Measurements from ENCODE around the gene PHIP. TPM values are rescaled to one million over a fixed set of nuclear protein-coding genes. Genes with fewer than 3 reads are reported as not detected.

PHIP gene
- total RNA-seq, 1 experiment from 2014 or later, result 22.6 TPM

DNA sequence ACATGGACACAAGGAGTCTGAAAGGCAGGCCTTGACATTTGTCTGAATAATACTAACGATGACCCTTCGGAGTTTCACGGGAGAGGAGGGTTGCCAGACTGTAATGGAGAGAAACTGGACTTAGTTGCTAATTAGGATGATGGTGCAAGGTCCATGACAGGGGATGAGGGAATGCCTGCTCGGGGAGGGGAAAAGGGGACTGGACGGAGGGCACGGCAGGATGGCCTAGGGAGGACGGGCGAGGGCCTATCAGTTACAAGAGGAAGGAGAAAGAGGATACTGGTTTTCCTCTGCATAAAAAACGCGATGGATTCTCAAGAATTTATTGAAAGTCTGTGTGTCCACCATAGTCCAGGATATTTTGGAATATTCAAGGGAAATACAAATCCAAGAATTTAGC, 168.0 kb downstream of the PHIP start:
- no peaks in the 10 kb centered on the region for H3K27me3 ChIP-seq (ENCODE audit: insufficient read depth, low read length)
- no peak overlapping the region for H3K27ac ChIP-seq (ENCODE audit: low read depth, low read length)
- DNase-seq (ENCODE audit: low read depth, low spot score) (no peak), ATAC-seq (no peak)
- CTCF ChIA-PET, result no interaction called here
- no peaks in the 10 kb centered on the region for H3K9me3 ChIP-seq (ENCODE audit: control insufficient read depth in 1 of 2, insufficient read depth in 1 of 2, low read depth in 1 of 2, low read length in 2 of 2)
- TF ChIP-seq ZNF274 (IDR thresholded peaks at IDR 0.05; ENCODE audit: low read depth, low read length) (no peak), JUND (IDR thresholded peaks at IDR 0.05) (no peak)
- TF ChIP-seq, protein P1, sequence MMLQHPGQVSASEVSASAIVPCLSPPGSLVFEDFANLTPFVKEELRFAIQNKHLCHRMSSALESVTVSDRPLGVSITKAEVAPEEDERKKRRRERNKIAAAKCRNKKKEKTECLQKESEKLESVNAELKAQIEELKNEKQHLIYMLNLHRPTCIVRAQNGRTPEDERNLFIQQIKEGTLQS (IDR thresholded peaks at IDR 0.05), result no peak
- no peak overlapping the region for H3K4me3 ChIP-seq (replicated peaks in 1 of 2; ENCODE audit: low read depth in 1 of 2, low read length in 2 of 2)
- RAD21 ChIA-PET (ENCODE audit: low non-redundant PET in 1 of 2, low total read pairs in 2 of 2, uncharacterized antibody in 2 of 2, unreplicated experiment in 2 of 2), result no interaction called here
- H3K36me3 ChIP-seq (ENCODE audit: control insufficient read depth in 1 of 2, insufficient read depth in 2 of 2, low read length in 2 of 2), result no peaks in the 10 kb centered on the region
- H3K4me2 ChIP-seq (ENCODE audit: low read length), result no peak overlapping the region
- H2AFZ ChIP-seq (ENCODE audit: low read depth, low read length, poor library complexity, severe bottlenecking), result no peak overlapping the region
- intact Hi-C loops (cut with micrococcal nuclease), result no loop called here
- no peaks in the 10 kb centered on the region for H4K20me1 ChIP-seq (ENCODE audit: insufficient read depth)
- H3K79me2 ChIP-seq (ENCODE audit: insufficient read depth, low read length), result no peaks in the 10 kb centered on the region
- BruUV-seq (replicated peaks), result no TSS peak
- POLR2A ChIA-PET, result no interaction called here
- no peaks in the 10 kb centered on the region for H3K4me1 ChIP-seq (ENCODE audit: control insufficient read depth in 1 of 2, insufficient read depth in 2 of 2, low read length in 2 of 2)
- H3K9me2 ChIP-seq (ENCODE audit: insufficient read depth), result no peaks in the 10 kb centered on the region
- H3K9ac ChIP-seq (ENCODE audit: low read length), result no peak overlapping the region

DNA sequence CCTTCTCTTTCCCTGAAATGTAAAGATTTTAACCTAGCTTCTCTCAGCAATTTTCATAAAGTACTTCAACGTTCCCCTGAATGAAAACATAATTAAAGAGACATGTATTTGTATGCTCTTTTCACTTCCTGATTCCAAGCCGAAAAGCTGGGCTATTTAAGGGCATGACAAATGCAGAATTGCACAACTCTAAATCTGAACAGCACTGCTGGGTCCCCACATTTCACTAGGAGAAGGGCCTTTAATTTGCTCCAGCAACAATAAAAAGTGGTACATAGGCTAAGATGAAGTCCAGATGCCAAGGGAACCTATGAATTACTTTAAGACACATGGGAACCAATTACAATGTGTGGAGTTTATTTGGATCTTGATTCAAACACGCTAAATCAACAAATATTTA, 168.7 kb downstream of the PHIP start:
- Histone ChIP-seq H3K79me2 (ENCODE audit: insufficient read depth, low read length) (no peaks in the 10 kb centered on the region), H3K4me3 (replicated peaks in 1 of 2; ENCODE audit: low read depth in 1 of 2, low read length in 2 of 2) (no peak overlapping the region), H3K36me3 (ENCODE audit: control insufficient read depth in 1 of 2, insufficient read depth in 2 of 2, low read length in 2 of 2) (no peaks in the 10 kb centered on the region), H3K9me2 (ENCODE audit: insufficient read depth) (no peaks in the 10 kb centered on the region), H3K9ac (ENCODE audit: low read length) (no peak overlapping the region), H4K20me1 (ENCODE audit: insufficient read depth) (no peaks in the 10 kb centered on the region), H3K9me3 (ENCODE audit: control insufficient read depth in 1 of 2, insufficient read depth in 1 of 2, low read depth in 1 of 2, low read length in 2 of 2) (no peaks in the 10 kb centered on the region), H3K4me1 (ENCODE audit: control insufficient read depth in 1 of 2, insufficient read depth in 2 of 2, low read length in 2 of 2) (no peaks in the 10 kb centered on the region), H3K4me2 (ENCODE audit: low read length) (no peak overlapping the region), H3K27me3 (ENCODE audit: insufficient read depth, low read length) (no peaks in the 10 kb centered on the region), H3K27ac (ENCODE audit: low read depth, low read length) (no peak overlapping the region), H2AFZ (ENCODE audit: low read depth, low read length, poor library complexity, severe bottlenecking) (no peak overlapping the region)
- no peak for DNase-seq (ENCODE audit: low read depth, low spot score)
- intact Hi-C loops (cut with micrococcal nuclease), result no loop called here
- ATAC-seq, result no peak
- no TSS peak for BruUV-seq (replicated peaks)
- ChIA-PET RAD21 (ENCODE audit: low non-redundant PET in 1 of 2, low total read pairs in 2 of 2, uncharacterized antibody in 2 of 2, unreplicated experiment in 2 of 2) (no interaction called here), CTCF (no interaction called here), POLR2A (no interaction called here)
- no peak for TF ChIP-seq SRF (IDR thresholded peaks at IDR 0.05; ENCODE audit: low read depth)
- TF ChIP-seq REST (IDR thresholded peaks at IDR 0.05; ENCODE audit: low read depth), result no peak
- TF ChIP-seq ZFX (IDR thresholded peaks at IDR 0.05), result no peak
- no peak for TF ChIP-seq SIN3A (IDR thresholded peaks at IDR 0.05; ENCODE audit: low read depth)
- no peak for TF ChIP-seq JUND (IDR thresholded peaks at IDR 0.05)

Data from HCT116 (cell line).